GM13976 (cell line): ENCODE data around the gene GPRIN3.
"Not testable (repeated sequence)": the region's sequence is repeated elsewhere in the genome, so short reads cannot be mapped to it uniquely, and the experiment has no call there.

Source experiments
- DNase-seq: peaks from one replicate; pipeline ENCODE4 v3.0.0; 2012; ENCODE audit warnings: low spot score
- CTCF ChIP-seq: IDR thresholded peaks from 2 replicates; pipeline ENCODE4 v1.5.1; 2012; ENCODE audit warnings: borderline replicate concordance, mild to moderate bottlenecking; ENCODE audit not compliant: insufficient read depth; ENCODE audit errors: extremely low read depth, missing control alignments, control extremely low read depth
- in situ Hi-C: fragments of 300-500 bp; cut with MboI; formaldehyde crosslinking; loops from one replicate; pipeline ENCODE4 v1.12.0; 2022; ENCODE audit warnings: low sequenced_read_pairs, mixed read lengths, inconsistent platforms; ENCODE audit not compliant: unreplicated experiment

GPRIN3 gene

GRCh38 chr4:89319756-89320155 lies 12.2 kb upstream of the GPRIN3 start:
- no peak for TF ChIP-seq CTCF
- no peak for DNase-seq
- in situ Hi-C loops, result no loop called here

DNA sequence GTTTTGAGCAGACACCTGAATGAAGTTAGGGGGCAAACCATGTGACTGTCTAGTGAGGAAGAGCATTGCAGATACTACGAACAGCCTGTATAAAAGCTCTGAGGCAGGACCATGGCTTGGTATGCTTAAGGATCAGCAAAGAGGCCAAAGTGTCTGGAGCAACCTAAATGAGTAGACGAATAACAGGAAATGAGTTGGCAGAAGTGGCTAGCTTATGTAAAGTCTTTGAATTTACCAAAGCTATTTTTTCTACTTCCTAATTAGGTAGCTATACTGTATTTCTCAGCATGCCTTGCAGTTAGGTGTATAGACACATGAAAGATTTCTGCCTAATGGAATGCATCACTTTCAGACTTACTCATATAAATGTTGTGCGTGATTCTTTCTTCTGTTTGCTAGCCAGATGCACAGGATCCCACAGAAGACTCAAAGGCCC lies 9.3 kb upstream of the GPRIN3 start:
- no peak for DNase-seq
- in situ Hi-C loops, result no loop called here
- TF ChIP-seq CTCF, result no peak

DNA sequence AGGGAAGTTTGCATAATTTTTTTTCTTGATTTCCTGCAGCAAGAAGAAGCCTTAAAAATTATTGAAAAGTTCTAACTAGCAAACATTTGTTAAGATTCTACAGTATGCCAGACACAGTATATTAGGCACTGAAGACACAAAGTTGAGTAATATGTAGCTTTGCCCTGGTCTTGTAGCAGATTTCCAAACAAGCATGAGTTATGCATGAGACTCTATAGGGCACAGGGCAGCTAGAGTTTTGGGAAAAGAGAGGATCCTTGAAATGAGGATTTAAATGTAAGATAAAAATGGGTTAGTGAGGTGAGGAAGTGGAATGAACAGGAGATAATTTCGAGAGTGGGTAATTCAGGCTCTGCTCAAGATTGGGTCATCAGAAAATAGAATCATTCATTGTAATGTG lies 8.6 kb upstream of the GPRIN3 start:
- no peak for DNase-seq
- in situ Hi-C loops, result no loop called here

DNA sequence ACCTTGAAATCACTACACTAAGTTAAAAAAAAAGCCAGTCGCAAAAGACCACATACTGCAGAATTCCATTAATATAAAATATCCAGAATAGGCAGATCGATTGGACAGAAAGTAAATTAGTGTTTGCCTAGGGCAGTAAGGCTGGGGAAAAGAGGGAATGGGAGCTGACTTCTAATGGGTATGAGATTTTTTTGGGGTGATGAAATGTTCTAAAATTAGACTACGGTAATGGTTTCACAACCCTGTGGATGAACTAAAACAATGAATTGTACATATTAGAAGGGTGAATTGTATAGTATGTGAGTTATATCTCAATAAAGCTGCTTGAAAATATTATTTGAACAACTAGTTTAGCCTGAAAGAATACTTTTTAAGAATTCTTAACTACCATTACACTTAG lies 6.7 kb upstream of the GPRIN3 start:
- in situ Hi-C loops, result no loop called here
- no peak for TF ChIP-seq CTCF

More for the DNA sequence above, 8.6 kb upstream of the GPRIN3 start:
- TF ChIP-seq CTCF, result no peak

DNA sequence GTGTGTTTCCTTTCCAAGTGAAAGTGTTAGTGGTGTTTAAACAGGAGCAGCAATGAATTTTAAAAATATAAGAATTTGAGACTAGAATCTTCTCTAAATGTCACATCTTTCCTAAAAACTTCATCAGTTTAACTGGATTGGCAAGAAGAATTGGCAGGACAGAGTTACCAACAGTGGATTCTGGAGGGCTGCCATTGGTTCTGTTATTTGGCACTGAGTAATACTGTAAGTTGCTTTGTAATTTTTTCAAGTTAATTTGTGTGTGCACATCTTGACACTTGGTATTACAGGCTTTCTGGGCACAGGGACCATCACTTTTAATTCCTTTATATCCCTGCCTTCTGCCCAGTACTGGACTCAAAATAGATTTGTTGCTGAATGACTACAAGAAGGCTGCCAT lies 4.5 kb upstream of the GPRIN3 start:
- TF ChIP-seq CTCF, result no peak
- in situ Hi-C loops, result no loop called here
- no peak for DNase-seq

More for the DNA sequence above, 6.7 kb upstream of the GPRIN3 start:
- no peak for DNase-seq

- in situ Hi-C loops, result no loop called here
Observed at GRCh38 chr4:89311433-89311832, 3.8 kb upstream of the GPRIN3 start.

GRCh38 chr4:89309154-89309553 lies 1.6 kb upstream of the GPRIN3 start:
- in situ Hi-C loops, DNase-seq: not testable (repeated sequence)

More at GRCh38 chr4:89311433-89311832, 3.8 kb upstream of the GPRIN3 start:
- DNase-seq, result no peak
- no peak for TF ChIP-seq CTCF
